Lung (tissue), 12 donors: Measurements from ENCODE around the gene CORT. TPM values are rescaled to one million over a fixed set of nuclear protein-coding genes. Genes with fewer than 3 reads are reported as not detected.

Experiments
- ATAC-seq: fragments of 200-7000 bp; cut with Tn5 transposase; one replicate; pipeline ENCODE4 v1.9.1; 2020; ENCODE audit warnings: moderate number of reproducible peaks; ENCODE audit not compliant: insufficient read depth, low FRiP score
- DNase-seq, 3 donors: peaks; one replicate each; pipeline ENCODE4 v3.0.0-alpha.2; 2013 to 2017
- H3K27ac ChIP-seq, 2 donors: one replicate each; pipeline ENCODE4 v1.5.1; 2013; ENCODE audit warnings: mild to moderate bottlenecking in 2 of 2, moderate library complexity in 2 of 2, control low read depth in 1 of 2, inconsistent platforms in 1 of 2, low read depth in 1 of 2, low read length in 1 of 2
- H3K27me3 ChIP-seq, 3 donors: one replicate each; pipeline ENCODE4 v1.5.1; 2013; ENCODE audit warnings: low read length in 2 of 3; ENCODE audit not compliant: control insufficient read depth in 3 of 3, insufficient read depth in 3 of 3
- H3K36me3 ChIP-seq, 4 donors: one replicate each; pipeline ENCODE4 v1.5.1; 2013; ENCODE audit warnings: low read length in 4 of 4, mild to moderate bottlenecking in 1 of 4, moderate library complexity in 1 of 4; ENCODE audit not compliant: control insufficient read depth in 4 of 4, insufficient read depth in 4 of 4
- H3K4me1 ChIP-seq, 5 donors: one replicate each; pipeline ENCODE4 v1.5.1; 2013; ENCODE audit warnings: low read length in 5 of 5, mild to moderate bottlenecking in 2 of 5, moderate library complexity in 1 of 5; ENCODE audit not compliant: control insufficient read depth in 5 of 5, insufficient read depth in 5 of 5
- H3K4me3 ChIP-seq: one replicate; pipeline ENCODE4 v1.5.1; 2013; ENCODE audit warnings: mild to moderate bottlenecking, control low read depth, moderate library complexity
- H3K9ac ChIP-seq, 2 donors: one replicate each; pipeline ENCODE4 v1.5.1; 2013; ENCODE audit warnings: low read length in 2 of 2, control low read depth in 1 of 2; ENCODE audit not compliant: insufficient read depth in 1 of 2
- H3K9me3 ChIP-seq, 4 donors: one replicate each; pipeline ENCODE4 v1.5.1; 2013; ENCODE audit warnings: low read length in 3 of 4, mild to moderate bottlenecking in 1 of 4, moderate library complexity in 1 of 4; ENCODE audit not compliant: control insufficient read depth in 4 of 4, insufficient read depth in 3 of 4
- CTCF ChIP-seq: IDR thresholded peaks from 2 replicates; pipeline ENCODE4 v1.5.1; 2012; ENCODE audit warnings: mild to moderate bottlenecking; ENCODE audit errors: control extremely low read depth, extremely low read depth
- WGBS, 2 donors: extraction: QIAGEN DNeasy Blood & Tissue Kit; methylation state at CpG; one replicate each; pipeline ENCODE4 v1.1.7; 2013; 5-methylcytosine and 5-hydroxymethylcytosine counted together
- polyA plus RNA-seq, 2 donors: library from polyadenylated mRNA; stranded (reverse); fragments of 200-250 nt; gene quantifications; one replicate each; pipeline ENCODE4 v1.2.1, GENCODE V29; 2013
- total RNA-seq, 2 donors: library from RNA; depleted of rRNA in 1 of 2; stranded (reverse); fragments of >200 nt in 1 of 2; gene quantifications; one replicate each; pipeline ENCODE4 v1.2.1, GENCODE V29; 2014 to 2021
- donor health status: control.
- donor health status: control.
- donor health status: Bipolar disorder and iron deficiency.
- donor health status: healthy.
- donor health status: DM: yes; HTN: yes; CAD: no.

The CORT gene
- total and polyA plus RNA-seq, 4 donors = 0.10 to 0.40 (median 0.20) TPM; not detected in 1

GRCh38 chr1:10490286-10490970 lies 40.6 kb downstream of the CORT start:
- H3K36me3 ChIP-seq = peaks cover 0 to 3% (median 1%) of the 10 kb centered on the region in 4 donors
- 87% methylated on average over 12 of the region's 12 CpGs for WGBS, 2 donors
- ATAC-seq (no peak), DNase-seq (no peak)
- no peak overlapping the region for H3K4me3 ChIP-seq
- no peak overlapping the region for H3K27ac ChIP-seq
- no peaks in the 10 kb centered on the region for H3K27me3 ChIP-seq
- no peak overlapping the region for H3K9ac ChIP-seq
- TF ChIP-seq CTCF = no peak
- no peaks in the 10 kb centered on the region for H3K9me3 ChIP-seq
- peaks cover 0 to 14% (median 4%) of the 10 kb centered on the region in 5 donors for H3K4me1 ChIP-seq

DNA sequence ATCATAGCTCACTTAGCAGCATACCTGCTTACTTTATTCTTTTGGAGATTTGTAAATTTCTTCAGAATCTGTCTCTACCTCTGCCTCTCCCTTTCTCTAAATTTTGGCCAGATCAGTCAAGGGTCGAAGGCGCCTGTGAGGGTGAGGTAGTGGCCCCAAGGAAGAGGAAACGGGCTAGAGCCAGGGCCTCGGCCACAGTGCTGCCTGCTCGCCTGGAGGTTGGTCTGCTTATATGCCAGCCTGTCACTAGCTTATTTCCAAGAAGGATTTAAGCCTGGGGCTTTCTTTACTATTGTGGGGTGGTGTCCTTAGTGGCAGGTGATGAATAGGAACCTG lies 44.6 kb downstream of the CORT start:
- peaks cover 0 to 14% (median 2%) of the 10 kb centered on the region in 5 donors for H3K4me1 ChIP-seq
- peak overlapping the region in 1 of 2 donors; percentile 60 for H3K9ac ChIP-seq
- peaks cover 0 to 9% (median 6%) of the 10 kb centered on the region in 4 donors for H3K36me3 ChIP-seq
- H3K4me3 ChIP-seq = no peak overlapping the region
- DNase-seq = no peak
- no peaks in the 10 kb centered on the region for H3K27me3 ChIP-seq
- no peak for TF ChIP-seq CTCF
- H3K9me3 ChIP-seq = no peaks in the 10 kb centered on the region
- no peak for ATAC-seq
- H3K27ac ChIP-seq = no peak overlapping the region
- 76 to 83% methylated on average over 5 of the region's 5 CpGs for WGBS, 2 donors

- TF ChIP-seq CTCF = peak; percentile 86
- peaks cover 0 to 8% (median 6%) of the 10 kb centered on the region in 4 donors for H3K36me3 ChIP-seq
- DNase-seq = peak; percentile 78 to 81 (median 80)
- H3K4me1 ChIP-seq = peaks cover 0 to 9% (median 0%) of the 10 kb centered on the region in 5 donors
- ATAC-seq = peak; percentile 78
- WGBS, 2 donors = 2 to 3% methylated on average over 15 of the region's 15 CpGs
- H3K27me3 ChIP-seq = no peaks in the 10 kb centered on the region
- H3K27ac ChIP-seq = peak overlapping the region in 1 of 2 donors; percentile 15
- no peaks in the 10 kb centered on the region for H3K9me3 ChIP-seq
- H3K9ac ChIP-seq = peak overlapping the region in 1 of 2 donors; percentile 60
- H3K4me3 ChIP-seq = no peak overlapping the region
Measured at GRCh38 chr1:10494754-10495474, 45.1 kb downstream of the CORT start.
